ENCODE data around the gene AK4.

GRCh38 chr1:65259816-65260215 lies 111.8 kb downstream of the AK4 start:
- no peak for TF ChIP-seq CTCF (conservative IDR thresholded peaks at IDR 0.05)
- TF ChIP-seq EZH2 (IDR thresholded peaks at IDR 0.05; ENCODE audit: low read depth), result no peak

Data from PC-9 (cell line).